SK-N-SH treated with all-trans-retinoic acid at 6 μM for 48 hours (cell line): ENCODE results near the gene ITCH.

Experiments
- CREB5 ChIP-seq: fragments of 250-450 bp; sonication (Bioruptor Pico); IDR thresholded peaks from 2 replicates; pipeline ENCODE4 v1.5.1; 2020; ENCODE audit warnings: low read depth, mild to moderate bottlenecking, moderate library complexity
- CSDC2 ChIP-seq: fragments of 250-450 bp; sonication (Bioruptor Pico); IDR thresholded peaks from 2 replicates; pipeline ENCODE4 v1.5.0; 2020; ENCODE audit warnings: mild to moderate bottlenecking, moderate library complexity
- ZFP3 ChIP-seq: fragments of 250-450 bp; sonication (Bioruptor Pico); IDR thresholded peaks from 2 replicates; pipeline ENCODE4 v1.5.0; 2020; ENCODE audit warnings: mild to moderate bottlenecking, moderate library complexity

DNA sequence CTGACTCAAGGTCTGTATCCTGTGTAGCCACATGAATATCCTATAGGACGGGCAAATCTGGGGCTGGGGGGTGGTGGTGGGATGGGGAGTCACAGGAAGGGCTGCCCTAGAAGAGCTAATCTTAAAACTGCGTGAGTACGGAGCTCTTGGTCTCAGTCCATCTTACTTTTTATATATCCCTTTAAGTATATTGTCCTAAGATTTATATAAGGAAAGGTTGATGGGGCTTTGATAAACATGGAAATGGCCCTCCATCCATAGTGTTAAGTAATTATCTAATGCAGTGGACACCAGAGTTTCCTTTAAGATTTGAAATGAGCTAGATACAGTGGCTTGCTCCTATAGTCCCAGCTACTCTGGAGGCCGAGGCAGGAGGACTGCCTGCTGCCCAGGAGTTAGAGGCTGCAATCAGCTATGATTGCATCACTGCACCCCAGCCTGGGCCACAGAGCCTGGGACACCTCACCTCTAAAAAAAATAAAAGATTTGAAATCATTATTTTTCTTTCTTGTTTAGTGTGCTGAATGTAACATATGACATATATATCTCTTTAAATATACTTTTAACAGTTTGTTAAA, 128.9 kb downstream of the ITCH start:
- TF ChIP-seq CSDC2 (CRISPR knock-in tag) (no peak), CREB5 (CRISPR knock-in tag) (no peak), ZFP3 (CRISPR knock-in tag) (no peak)
